Epithelial cell of prostate (primary cell): Measurements from ENCODE around the gene FRRS1.

Experiments used
- DNase-seq: peaks from one replicate; pipeline ENCODE4 v3.0.0-alpha.2; 2011; ENCODE audit warnings: low read depth, low spot score
- H3K27ac ChIP-seq: fragments of 450-650 bp; 2 replicates; pipeline ENCODE4 v1.5.1; 2017; ENCODE audit warnings: mild to moderate bottlenecking

The FRRS1 gene

DNA sequence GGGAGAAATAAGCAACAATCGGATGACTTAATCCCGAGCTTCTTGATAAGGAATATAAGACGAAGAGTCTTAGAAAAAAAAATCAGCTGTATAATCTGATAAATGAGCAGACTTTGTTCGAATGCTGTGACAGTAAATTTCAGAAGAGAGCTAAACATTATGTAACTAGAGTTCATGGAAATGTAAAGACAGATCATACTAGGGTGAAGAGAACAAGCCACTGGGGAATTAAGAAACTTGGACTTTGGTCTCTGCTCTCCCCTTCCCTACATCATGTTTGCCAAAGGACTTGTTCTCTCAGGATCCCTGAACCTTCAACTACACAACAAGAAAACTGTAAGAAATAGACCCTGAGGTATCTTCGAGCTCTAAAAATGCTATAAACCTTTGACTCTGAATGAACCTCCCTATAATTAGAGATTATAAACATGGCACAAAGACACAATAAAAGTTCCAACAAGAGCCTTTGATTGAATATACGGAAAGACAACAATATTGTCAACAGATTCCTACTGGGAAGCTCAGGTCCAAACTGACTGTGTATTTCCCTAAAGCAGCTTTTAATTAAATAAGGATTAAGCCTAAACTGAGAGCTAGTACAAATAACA lies 27.5 kb downstream of the FRRS1 start:
- H3K27ac ChIP-seq = no peak overlapping the region
- DNase-seq = no peak

DNA sequence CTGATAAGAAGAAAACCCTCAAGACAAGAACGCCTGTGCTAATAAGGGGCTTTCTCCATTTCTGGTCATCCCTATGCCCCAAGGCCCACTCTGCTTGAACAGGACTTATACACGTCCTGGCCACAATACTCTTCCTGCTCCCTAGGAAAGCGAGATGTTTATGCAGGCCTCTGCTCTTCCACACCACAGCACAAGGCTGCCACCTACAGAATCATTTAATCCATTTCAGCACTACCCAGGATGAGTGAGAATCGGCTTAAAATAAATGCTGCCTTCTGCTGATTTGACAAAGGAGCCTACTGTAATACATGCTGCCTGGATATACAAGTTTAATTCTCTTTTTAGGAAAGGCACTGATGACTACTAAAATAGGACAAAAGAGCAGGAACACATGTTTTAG lies 29.4 kb downstream of the FRRS1 start:
- no peak overlapping the region for H3K27ac ChIP-seq
- no peak for DNase-seq

GRCh38 chr1:99735852-99736251 lies 30.6 kb downstream of the FRRS1 start:
- DNase-seq = no peak
- no peak overlapping the region for H3K27ac ChIP-seq

GRCh38 chr1:99731384-99731783 lies 35.1 kb downstream of the FRRS1 start:
- DNase-seq = no peak
- H3K27ac ChIP-seq = no peak overlapping the region

- H3K27ac ChIP-seq = no peak overlapping the region
- no peak for DNase-seq
Measured at GRCh38 chr1:99728494-99729235, 37.8 kb downstream of the FRRS1 start.

GRCh38 chr1:99727575-99728185 lies 38.8 kb downstream of the FRRS1 start:
- no peak overlapping the region for H3K27ac ChIP-seq
- DNase-seq = no peak

DNA sequence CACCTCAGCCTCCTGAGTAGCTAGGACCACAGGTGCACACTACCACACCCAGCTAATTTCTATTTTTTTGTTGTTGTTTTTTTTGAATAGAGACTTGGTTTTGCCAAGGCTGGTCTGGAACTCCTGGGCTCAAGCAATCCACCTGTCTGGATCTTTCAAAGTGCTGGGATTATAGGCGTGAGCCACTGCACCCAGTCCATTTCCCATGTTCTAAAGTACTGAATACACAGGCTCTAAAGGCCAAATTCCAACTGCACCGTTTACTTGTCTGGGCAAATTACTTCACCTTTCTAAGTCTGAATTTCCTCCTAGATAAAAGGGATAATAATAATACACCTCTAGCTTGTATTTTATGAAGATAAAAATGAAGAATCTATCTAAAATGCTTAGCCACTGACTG lies 39.6 kb downstream of the FRRS1 start:
- no peak overlapping the region for H3K27ac ChIP-seq
- no peak for DNase-seq

DNA sequence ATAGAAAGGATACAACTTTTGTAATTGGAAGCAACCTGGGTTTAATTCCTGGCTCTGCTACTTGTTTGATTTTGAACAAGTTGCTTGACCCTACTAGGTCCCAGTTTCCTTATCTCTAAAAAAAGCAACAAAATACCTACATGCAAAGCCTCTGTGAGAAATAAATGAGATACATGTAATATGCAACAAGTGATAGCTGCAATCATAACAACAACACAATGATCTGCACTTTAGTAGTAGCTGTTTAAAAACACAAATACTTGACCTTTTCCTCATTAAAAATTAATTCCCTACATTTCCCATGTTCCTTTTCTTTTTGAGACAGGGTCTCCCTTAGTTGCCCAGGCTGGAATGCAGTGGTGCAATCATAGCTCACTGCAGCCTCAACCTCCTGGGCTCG lies 40.0 kb downstream of the FRRS1 start:
- no peak overlapping the region for H3K27ac ChIP-seq
- no peak for DNase-seq

DNA sequence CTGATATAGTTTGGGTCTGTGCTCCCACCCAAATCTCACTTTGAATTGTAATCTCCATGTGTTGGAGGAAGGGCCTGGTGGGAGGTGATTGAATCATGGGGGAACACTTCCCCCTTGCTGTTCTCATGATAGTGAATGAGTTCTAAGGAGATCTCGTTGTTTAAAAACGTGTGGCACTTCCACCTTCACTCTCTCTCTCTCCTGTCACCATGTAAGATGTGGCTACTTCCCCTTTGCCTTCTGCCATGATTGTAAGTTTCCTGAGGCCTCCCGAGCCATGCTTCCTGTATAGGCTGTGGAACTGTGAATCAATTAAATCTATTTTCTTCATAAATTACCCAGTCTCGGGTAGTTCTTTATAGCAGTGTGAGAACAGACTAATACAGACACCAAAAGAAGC lies 40.4 kb downstream of the FRRS1 start:
- no peak for DNase-seq
- H3K27ac ChIP-seq = no peak overlapping the region

DNA sequence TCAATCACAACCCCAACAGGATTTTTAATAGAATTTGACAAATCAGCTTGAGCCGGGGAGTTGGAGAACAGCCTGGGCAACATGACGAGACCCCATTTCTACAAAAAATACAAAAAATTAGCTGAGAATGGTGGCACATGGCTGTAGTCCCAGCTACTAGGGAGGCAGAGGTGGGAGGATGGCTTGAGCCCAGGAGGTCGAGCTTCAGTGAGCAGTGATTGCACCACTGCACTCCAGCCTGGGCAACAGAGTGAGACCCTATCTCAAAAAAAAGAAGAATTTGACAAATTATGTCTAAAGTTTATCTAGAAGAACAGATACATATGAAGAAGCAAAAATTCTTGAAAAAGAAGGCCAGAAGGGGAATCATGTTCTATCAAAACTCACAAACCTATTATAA lies 43.2 kb downstream of the FRRS1 start:
- H3K27ac ChIP-seq = no peak overlapping the region
- DNase-seq = no peak

DNA sequence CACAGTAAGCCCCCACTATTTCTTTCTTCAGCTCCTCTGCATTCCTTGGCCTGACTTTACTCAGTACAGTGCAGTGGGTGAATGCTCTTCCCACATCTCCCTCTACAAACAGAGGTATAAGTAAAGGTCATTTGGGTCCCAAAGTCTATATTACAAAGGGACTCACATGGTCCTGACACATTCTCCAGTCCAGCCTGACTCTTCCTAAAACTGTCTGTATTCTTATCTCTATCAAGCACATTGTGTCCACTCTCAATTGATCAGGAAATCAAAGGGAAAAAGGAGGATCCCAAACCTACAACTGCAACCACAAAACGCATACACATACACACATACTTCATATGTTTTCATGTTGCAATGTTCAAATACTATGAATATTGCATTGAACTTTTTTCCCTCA lies 49.4 kb downstream of the FRRS1 start:
- no peak overlapping the region for H3K27ac ChIP-seq
- no peak for DNase-seq

GRCh38 chr1:99713006-99713405 lies 53.4 kb downstream of the FRRS1 start:
- no peak for DNase-seq
- no peak overlapping the region for H3K27ac ChIP-seq

DNA sequence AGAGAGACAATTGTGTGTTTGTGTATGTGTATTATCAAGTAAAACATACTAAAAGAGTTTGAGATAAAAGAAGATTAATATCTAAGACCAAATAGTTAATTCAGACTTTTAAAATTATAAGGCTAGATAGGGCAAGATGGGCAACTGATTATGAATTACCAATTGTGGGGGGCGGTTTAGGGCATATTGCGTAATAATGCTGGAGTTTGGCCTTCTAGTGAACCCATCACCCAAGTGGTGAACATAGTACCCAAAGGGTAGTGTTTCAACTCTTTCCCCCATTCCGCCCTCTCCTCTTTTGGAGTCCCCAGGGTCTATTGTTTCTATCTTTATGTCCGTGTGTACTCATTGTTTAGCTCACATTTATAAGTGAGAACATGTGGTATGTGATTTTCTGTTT lies 55.4 kb downstream of the FRRS1 start:
- H3K27ac ChIP-seq = no peak overlapping the region
- no peak for DNase-seq

- no peak for DNase-seq
- H3K27ac ChIP-seq = no peak overlapping the region
Measured at GRCh38 chr1:99707535-99708142, 58.8 kb downstream of the FRRS1 start.

GRCh38 chr1:99705385-99705784 lies 61.0 kb downstream of the FRRS1 start:
- H3K27ac ChIP-seq = no peak overlapping the region
- DNase-seq = no peak

GRCh38 chr1:99704356-99704816 lies 62.0 kb downstream of the FRRS1 start:
- H3K27ac ChIP-seq = no peak overlapping the region
- no peak for DNase-seq

DNA sequence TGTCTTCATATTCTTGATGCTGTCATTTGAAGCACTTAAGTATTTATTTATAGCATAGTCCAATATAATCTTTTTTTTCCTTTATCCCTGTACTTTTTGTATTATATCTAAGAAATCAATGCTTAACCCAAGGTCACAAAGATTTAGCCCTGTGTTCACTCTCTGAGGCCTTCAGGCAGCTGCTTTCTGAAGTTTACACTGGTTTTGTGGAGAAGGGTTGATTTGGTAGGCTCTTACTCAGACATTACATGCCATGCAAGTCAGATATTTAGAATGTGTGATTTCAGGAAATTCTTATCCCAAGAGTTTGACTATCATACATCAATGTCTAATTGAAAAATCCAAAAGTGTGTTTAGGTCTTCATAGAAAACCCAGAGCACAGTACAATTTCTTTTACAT lies 64.2 kb downstream of the FRRS1 start:
- H3K27ac ChIP-seq = no peak overlapping the region
- no peak for DNase-seq

- no peak for DNase-seq
- no peak overlapping the region for H3K27ac ChIP-seq
Measured at GRCh38 chr1:99700020-99700419, 66.4 kb downstream of the FRRS1 start.

GRCh38 chr1:99697580-99697979 lies 68.9 kb downstream of the FRRS1 start:
- no peak for DNase-seq
- no peak overlapping the region for H3K27ac ChIP-seq

DNA sequence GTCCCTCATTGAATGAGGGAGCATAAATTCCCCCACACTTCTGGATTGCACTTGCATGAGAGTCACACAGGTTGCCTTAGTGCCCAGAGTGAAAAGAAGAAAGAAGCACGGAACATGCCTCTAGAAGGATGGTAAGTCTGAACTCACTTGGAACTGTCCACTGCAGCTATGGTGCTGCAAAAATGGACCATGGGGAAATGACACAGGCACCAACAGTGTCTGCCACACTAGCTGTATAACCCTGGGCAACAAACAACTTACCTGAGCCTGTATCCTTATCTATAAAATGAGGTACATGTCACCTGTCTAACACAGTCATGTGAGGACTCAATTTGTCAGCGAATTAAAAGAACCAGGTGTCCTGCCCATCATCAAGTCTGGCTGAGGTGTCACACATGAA lies 69.8 kb downstream of the FRRS1 start:
- H3K27ac ChIP-seq = no peak overlapping the region
- no peak for DNase-seq

DNA sequence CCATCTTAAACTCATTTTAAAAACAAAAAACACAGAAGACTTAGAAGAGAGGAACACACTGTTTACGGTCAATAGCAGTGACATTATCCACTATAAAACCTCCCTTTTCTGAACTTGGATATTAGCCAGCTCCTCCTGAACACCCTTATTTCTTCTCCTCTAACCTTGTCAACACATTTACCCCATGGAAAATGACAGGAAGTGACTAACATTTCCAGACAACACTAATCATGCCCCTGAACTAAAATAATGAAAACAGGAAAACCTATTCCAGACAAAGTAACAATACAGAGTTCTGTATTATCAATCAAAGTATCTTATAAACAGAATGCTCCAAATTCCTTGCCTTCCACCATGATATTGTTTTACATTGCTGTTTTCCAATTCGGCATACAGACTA lies 75.3 kb downstream of the FRRS1 start:
- no peak overlapping the region for H3K27ac ChIP-seq
- DNase-seq = no peak
